Measurements from ENCODE around the gene ANKMY2. TPM values are rescaled to one million over a fixed set of nuclear protein-coding genes. Genes with fewer than 3 reads are reported as not detected.

ANKMY2 gene
- total RNA-seq, 4 donors from 2014 or later: 5.2 to 16.2 (median 9.4) TPM

DNA sequence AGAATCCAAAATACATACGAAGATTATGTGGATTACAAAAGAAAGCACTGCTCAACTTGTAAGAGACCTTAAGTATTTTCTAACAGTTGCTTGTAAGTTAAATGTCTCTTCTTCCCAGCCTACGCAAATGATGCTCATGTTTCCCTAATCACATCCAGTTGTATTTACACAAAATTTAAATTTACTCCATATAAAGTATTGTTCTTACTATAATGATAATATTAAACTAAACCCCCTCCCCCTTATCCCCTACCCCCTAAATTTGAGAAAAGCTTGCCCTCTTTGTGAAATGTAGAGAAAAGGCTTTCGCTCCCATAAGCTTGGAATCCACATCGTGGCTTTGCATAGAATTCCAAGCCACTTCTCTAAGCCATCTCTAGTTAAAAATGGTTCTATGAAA is 29.4 kb downstream of the ANKMY2 start:
- Histone ChIP-seq H3K9me3 (no peaks in the 10 kb centered on the region), H3K27me3 (no peaks in the 10 kb centered on the region), H3K4me1 (no peaks in the 10 kb centered on the region), H3K4me3 (no peak overlapping the region), H3K27ac (no peak overlapping the region), H3K36me3 (peaks cover 42% of the 10 kb centered on the region)
- 65% methylated on average over 4 of the region's 4 CpGs for WGBS
- DNase-seq (ENCODE audit: low spot score in 2 of 2): no peak
- TF ChIP-seq POLR2A (IDR thresholded peaks at IDR 0.05): no peak
- no peak for TF ChIP-seq EP300 (IDR thresholded peaks at IDR 0.05)
- TF ChIP-seq, protein P1, sequence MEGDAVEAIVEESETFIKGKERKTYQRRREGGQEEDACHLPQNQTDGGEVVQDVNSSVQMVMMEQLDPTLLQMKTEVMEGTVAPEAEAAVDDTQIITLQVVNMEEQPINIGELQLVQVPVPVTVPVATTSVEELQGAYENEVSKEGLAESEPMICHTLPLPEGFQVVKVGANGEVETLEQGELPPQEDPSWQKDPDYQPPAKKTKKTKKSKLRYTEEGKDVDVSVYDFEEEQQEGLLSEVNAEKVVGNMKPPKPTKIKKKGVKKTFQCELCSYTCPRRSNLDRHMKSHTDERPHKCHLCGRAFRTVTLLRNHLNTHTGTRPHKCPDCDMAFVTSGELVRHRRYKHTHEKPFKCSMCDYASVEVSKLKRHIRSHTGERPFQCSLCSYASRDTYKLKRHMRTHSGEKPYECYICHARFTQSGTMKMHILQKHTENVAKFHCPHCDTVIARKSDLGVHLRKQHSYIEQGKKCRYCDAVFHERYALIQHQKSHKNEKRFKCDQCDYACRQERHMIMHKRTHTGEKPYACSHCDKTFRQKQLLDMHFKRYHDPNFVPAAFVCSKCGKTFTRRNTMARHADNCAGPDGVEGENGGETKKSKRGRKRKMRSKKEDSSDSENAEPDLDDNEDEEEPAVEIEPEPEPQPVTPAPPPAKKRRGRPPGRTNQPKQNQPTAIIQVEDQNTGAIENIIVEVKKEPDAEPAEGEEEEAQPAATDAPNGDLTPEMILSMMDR (IDR thresholded peaks at IDR 0.05): no peak
- no peak for TF ChIP-seq POLR2AphosphoS5 (IDR thresholded peaks at IDR 0.05)

DNA sequence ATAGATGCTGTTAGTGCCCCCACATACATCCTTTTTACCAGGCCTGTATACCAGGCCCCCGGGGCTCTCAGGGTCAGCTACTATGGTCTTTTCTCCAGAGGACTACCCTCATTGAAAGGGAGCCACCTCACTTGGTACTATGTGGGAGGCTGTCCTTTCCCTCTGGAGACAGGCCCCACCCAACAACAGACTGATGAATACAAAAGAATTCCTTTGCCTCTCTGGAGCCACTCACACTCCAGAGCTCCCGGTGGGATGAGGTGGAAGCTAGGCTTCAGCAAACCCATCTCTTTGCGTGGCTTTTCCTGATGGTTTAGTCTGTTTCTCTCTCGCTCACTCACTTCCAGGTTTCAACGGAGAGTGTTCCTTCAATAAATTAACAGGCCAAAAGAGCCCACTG is 30.3 kb downstream of the ANKMY2 start:
- TF ChIP-seq EP300 (IDR thresholded peaks at IDR 0.05) (no peak), POLR2A (IDR thresholded peaks at IDR 0.05) (no peak), POLR2AphosphoS5 (IDR thresholded peaks at IDR 0.05) (no peak)
- TF ChIP-seq, protein P1 (IDR thresholded peaks at IDR 0.05): no peak
- H3K27me3 ChIP-seq: no peaks in the 10 kb centered on the region
- H3K4me3 ChIP-seq: no peak overlapping the region
- H3K27ac ChIP-seq: no peak overlapping the region
- DNase-seq (ENCODE audit: low spot score in 2 of 2): no peak
- peaks cover 37% of the 10 kb centered on the region for H3K36me3 ChIP-seq
- no peaks in the 10 kb centered on the region for H3K4me1 ChIP-seq
- 85% methylated on average over 5 of the region's 5 CpGs for WGBS
- H3K9me3 ChIP-seq: no peaks in the 10 kb centered on the region

DNA sequence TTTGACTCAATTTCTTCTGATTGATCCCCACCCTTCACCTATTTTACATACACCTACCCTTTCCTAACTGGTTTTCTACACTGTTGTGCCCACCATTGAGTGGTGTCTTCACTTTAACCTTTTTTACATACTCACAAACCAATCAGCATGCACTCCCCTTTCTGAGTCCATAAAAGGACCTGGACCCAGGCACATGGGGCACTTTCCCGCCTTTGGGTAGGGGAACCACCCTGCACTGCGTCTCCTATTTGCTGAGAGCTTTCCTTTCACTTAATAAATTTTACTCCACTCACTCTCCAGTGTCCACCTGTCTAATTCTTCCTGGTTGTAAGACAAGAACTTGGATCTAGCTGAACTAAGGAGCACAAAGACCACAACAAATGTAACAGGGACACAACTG is 33.8 kb downstream of the ANKMY2 start:
- H3K36me3 ChIP-seq: peaks cover 29% of the 10 kb centered on the region

DNA sequence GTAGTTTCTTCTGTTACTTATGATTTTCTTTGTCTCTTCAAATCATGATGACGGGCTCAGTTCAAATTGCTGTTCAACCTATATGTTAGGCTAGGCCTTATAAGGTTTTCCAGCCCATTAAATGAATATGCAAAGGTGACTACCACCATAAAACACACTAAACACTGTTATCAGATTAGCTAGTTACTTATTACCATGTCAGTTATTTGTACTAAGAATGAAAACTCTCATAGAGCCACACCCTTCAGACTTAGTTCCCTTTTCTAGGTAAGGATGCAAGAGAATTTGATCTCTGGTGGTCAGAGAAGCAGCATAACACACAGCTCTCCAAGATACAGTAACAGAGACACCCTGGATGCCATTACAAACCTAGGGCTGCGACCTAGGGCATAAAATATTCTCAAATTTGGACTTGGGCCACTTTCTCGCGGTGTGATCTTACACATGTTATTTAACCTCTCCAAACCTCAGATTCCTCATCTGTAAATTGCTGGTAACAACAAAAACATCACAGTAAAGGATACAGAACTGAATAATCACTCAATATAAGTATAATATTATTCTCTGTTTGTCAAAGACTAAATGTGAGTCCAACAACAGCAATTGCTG is 35.6 kb downstream of the ANKMY2 start:
- TF ChIP-seq, protein P1 (IDR thresholded peaks at IDR 0.05): no peak
- no peak for TF ChIP-seq POLR2A (IDR thresholded peaks at IDR 0.05)
- no peak for TF ChIP-seq EP300 (IDR thresholded peaks at IDR 0.05)
- TF ChIP-seq POLR2AphosphoS5 (IDR thresholded peaks at IDR 0.05): no peak
- no peak for DNase-seq (ENCODE audit: low spot score in 2 of 2)
- Histone ChIP-seq H3K4me1 (no peaks in the 10 kb centered on the region), H3K36me3 (peaks cover 23% of the 10 kb centered on the region), H3K9me3 (no peaks in the 10 kb centered on the region), H3K27ac (no peak overlapping the region), H3K27me3 (no peaks in the 10 kb centered on the region), H3K4me3 (no peak overlapping the region)
- WGBS: 71% methylated on average over 4 of the region's 4 CpGs

More for the DNA sequence above, 33.8 kb downstream of the ANKMY2 start:
- WGBS: 92% methylated on average over 2 of the region's 2 CpGs
- H3K27ac ChIP-seq: no peak overlapping the region
- no peak for DNase-seq (ENCODE audit: low spot score in 2 of 2)
- H3K9me3 ChIP-seq: no peaks in the 10 kb centered on the region
- H3K4me3 ChIP-seq: no peak overlapping the region
- H3K4me1 ChIP-seq: no peaks in the 10 kb centered on the region
- H3K27me3 ChIP-seq: no peaks in the 10 kb centered on the region
- TF ChIP-seq POLR2A (IDR thresholded peaks at IDR 0.05) (no peak), EP300 (IDR thresholded peaks at IDR 0.05) (no peak), POLR2AphosphoS5 (IDR thresholded peaks at IDR 0.05) (no peak)
- TF ChIP-seq, protein P1 (IDR thresholded peaks at IDR 0.05): no peak

DNA sequence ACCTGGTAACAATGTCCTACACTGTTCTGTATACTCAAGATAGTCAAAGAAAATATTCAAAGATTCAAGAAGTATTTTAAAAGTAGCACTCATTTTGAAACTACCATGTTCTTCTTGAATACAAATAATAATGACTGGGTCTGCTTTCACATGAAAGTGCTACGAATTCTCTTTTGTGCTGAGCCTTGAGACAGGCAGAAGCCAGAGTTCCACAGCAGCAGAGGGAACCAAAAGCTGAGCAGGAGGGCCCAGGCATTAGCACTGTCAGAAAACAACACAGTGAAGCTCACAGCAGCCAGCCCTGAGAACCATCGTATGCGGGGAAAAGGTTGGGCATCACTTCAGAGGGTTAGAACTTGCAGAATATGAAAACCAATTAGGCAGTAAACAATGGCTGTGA is 38.9 kb downstream of the ANKMY2 start:
- Histone ChIP-seq H3K4me3 (no peak overlapping the region), H3K9me3 (no peaks in the 10 kb centered on the region), H3K27me3 (no peaks in the 10 kb centered on the region), H3K4me1 (no peaks in the 10 kb centered on the region), H3K27ac (no peak overlapping the region), H3K36me3 (peaks cover 50% of the 10 kb centered on the region)
- 93% methylated on average over 3 of the region's 3 CpGs for WGBS
- DNase-seq (ENCODE audit: low spot score in 2 of 2): no peak
- TF ChIP-seq POLR2AphosphoS5 (IDR thresholded peaks at IDR 0.05) (no peak), EP300 (IDR thresholded peaks at IDR 0.05) (no peak), POLR2A (IDR thresholded peaks at IDR 0.05) (no peak)
- TF ChIP-seq, protein P1 (IDR thresholded peaks at IDR 0.05): no peak

Data from suprapubic skin (tissue), 4 donors.